SH-SY5Y (cell line): Measurements from ENCODE around the gene PHLDA2.

ENCODE experiments used
- GATA2 ChIP-seq: IDR thresholded peaks from 2 replicates; pipeline ENCODE4 v1.6.1; 2011; ENCODE audit warnings: mild to moderate bottlenecking, low read depth, low read length
- GATA3 ChIP-seq: IDR thresholded peaks from 2 replicates; pipeline ENCODE4 v1.6.1; 2011; ENCODE audit warnings: low read depth, mild to moderate bottlenecking, low read length, moderate library complexity

Gene PHLDA2

DNA sequence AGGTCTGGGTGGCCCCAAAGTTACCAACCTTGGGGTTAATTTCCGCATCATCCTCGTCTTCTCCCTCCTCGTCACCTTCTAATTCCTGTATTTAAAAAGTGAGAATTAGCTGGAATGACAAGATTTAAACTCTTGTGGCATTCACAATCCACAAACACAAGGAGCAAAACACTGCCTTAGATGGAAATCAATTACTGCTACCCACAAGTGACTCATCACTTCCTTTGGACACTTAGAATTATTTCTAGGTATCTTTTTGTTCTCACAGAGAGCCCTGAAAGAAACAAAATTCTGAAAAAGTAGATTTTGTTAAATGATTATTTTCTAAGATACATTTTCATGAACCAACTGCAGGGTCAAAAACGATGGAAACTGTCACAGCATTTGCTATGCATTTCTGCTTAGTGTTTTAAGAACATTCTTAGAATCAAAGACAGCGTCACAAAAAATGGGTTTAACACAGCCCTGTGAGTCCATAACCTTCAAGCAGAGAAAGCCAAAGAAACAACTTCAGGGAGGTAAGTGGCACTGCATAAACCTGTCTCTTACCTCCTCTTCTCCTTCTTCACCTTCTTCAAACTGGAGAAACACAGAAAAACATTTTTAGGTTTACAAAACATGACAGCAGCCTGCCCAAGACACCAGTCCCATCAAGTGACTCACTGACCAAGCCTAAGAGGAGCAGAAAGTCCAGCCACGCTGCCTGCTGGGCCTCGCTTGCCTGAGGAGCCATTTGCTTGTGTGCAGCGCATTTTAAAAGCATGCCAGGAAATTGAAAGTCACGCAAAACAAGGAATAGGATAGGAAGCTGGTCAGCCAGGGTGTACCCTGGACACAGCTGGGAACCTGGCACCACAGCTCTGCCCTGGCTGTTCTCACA lies 22.3 kb upstream of the PHLDA2 start:
- TF ChIP-seq GATA2 (no peak), GATA3 (no peak)

- no peak for TF ChIP-seq GATA3
- no peak for TF ChIP-seq GATA2
Observed at GRCh38 chr11:2950825-2951224, 21.6 kb upstream of the PHLDA2 start.

DNA sequence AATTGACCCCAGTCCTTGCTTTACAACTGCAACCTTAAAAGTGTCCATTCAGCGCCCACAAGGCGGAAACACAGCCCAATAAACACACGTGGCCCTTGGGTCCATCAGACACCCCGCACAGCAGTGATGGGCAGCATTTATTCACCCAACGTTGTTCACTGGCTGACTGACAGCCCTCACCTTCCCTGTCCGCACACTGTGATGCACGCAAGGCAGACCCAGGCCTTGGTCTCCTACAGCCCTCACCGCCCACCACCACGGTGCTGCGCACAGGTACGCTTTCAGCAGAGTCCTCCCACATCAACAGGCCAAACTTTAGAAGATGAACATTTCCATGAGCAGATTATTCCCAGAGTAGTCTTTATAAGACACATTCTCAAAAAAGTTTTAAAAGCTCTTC lies 20.7 kb upstream of the PHLDA2 start:
- no peak for TF ChIP-seq GATA2
- no peak for TF ChIP-seq GATA3

DNA sequence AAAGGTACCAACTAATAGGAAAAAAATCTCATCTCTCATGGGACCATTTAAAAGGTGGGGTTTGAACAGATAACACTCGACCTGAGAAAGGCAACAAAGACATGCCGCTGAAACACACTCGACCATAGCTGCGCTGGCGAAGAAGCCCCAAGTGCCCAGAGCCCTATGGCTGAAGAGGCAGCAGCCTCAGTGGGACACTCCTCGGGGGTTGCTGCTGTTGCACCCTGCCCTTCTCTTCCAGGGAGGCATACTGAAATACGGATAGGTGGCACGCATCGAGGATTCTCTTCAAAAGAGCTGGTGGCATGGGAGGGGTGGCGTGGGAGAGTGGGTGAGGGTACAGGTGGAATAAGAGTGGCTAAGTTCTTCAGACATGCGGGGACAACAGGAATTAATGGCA lies 18.5 kb upstream of the PHLDA2 start:
- TF ChIP-seq GATA2, result no peak
- TF ChIP-seq GATA3, result no peak

GRCh38 chr11:2945757-2946287 lies 16.6 kb upstream of the PHLDA2 start:
- TF ChIP-seq GATA3 (no peak), GATA2 (no peak)

- TF ChIP-seq GATA3 (no peak), GATA2 (no peak)
Observed at GRCh38 chr11:2945031-2945756, 16.0 kb upstream of the PHLDA2 start.

- TF ChIP-seq GATA2 (no peak), GATA3 (no peak)
Observed at GRCh38 chr11:2944530-2944929, 15.3 kb upstream of the PHLDA2 start.

DNA sequence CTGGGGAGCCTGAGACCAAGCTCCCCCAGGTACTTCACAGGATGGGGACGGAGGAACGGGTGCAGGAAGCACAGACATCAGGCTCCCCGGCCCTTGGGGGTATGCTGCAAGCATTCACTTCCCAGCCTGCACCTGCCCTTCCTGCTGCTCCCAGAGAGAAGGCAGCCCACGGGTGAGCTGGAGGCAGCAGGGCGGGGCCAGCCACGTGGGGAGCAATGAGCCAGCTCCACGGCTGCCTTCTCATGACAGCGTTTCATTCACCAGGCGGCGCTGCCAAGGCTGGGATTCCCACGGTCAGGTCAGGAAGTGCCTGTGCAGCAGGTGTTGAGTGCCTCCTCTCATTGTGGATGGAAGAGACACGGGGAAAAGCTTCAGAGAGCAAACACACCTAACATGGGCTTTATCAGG lies 14.5 kb upstream of the PHLDA2 start:
- TF ChIP-seq GATA3, result no peak

- no peak for TF ChIP-seq GATA2
- TF ChIP-seq GATA3, result no peak
Observed at GRCh38 chr11:2942872-2943710, 13.9 kb upstream of the PHLDA2 start.

- TF ChIP-seq GATA2, result no peak
- TF ChIP-seq GATA3, result no peak
Observed at GRCh38 chr11:2942447-2942846, 13.2 kb upstream of the PHLDA2 start.

- TF ChIP-seq GATA3, result no peak
- no peak for TF ChIP-seq GATA2
Observed at GRCh38 chr11:2940921-2941821, 12.0 kb upstream of the PHLDA2 start.

GRCh38 chr11:2940147-2940920 lies 11.1 kb upstream of the PHLDA2 start:
- TF ChIP-seq GATA2, result no peak
